ENCODE results near the gene IGSF23.

Gene IGSF23

DNA sequence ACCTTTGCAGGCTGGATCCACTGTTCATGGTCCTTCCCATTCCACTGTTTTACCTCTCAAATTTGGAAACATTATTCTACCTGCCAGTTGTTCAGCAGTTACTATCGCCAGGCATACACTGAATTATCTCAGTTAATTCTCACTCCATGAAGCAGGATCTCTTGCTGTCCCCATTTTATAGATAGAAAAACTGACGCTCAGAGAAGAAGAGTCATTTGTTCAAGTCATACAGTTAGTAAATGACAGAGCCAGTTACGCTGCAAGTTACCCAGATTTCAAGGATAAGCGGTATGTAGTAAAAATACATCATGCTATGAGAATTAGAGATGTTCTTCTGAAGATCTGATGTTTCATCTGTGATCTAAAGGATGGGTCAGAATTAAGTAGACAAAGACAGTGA lies 40.2 kb upstream of the IGSF23 start:
- TF ChIP-seq, protein P1, sequence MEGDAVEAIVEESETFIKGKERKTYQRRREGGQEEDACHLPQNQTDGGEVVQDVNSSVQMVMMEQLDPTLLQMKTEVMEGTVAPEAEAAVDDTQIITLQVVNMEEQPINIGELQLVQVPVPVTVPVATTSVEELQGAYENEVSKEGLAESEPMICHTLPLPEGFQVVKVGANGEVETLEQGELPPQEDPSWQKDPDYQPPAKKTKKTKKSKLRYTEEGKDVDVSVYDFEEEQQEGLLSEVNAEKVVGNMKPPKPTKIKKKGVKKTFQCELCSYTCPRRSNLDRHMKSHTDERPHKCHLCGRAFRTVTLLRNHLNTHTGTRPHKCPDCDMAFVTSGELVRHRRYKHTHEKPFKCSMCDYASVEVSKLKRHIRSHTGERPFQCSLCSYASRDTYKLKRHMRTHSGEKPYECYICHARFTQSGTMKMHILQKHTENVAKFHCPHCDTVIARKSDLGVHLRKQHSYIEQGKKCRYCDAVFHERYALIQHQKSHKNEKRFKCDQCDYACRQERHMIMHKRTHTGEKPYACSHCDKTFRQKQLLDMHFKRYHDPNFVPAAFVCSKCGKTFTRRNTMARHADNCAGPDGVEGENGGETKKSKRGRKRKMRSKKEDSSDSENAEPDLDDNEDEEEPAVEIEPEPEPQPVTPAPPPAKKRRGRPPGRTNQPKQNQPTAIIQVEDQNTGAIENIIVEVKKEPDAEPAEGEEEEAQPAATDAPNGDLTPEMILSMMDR (IDR thresholded peaks at IDR 0.05) = no peak

DNA sequence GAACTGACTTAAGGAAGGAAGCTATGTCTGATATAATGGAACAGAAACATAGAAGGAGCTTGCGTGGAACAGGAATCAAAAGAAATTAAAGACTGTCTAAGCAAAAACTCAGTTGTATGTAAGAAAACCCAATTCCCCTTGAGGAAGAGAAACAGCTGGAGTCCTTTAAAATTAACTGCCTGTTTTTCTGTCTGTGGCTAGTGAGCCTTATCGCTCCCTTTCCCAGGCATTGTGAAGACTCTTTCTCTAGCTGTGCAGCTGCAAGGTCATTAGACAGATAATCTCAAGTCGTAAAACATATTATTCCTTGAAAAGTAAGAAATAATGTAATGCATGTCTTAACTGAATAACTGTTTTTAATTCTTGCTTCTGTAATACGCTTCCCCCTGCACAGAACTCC lies 39.7 kb upstream of the IGSF23 start:
- TF ChIP-seq, protein P1 (IDR thresholded peaks at IDR 0.05) = no peak

DNA sequence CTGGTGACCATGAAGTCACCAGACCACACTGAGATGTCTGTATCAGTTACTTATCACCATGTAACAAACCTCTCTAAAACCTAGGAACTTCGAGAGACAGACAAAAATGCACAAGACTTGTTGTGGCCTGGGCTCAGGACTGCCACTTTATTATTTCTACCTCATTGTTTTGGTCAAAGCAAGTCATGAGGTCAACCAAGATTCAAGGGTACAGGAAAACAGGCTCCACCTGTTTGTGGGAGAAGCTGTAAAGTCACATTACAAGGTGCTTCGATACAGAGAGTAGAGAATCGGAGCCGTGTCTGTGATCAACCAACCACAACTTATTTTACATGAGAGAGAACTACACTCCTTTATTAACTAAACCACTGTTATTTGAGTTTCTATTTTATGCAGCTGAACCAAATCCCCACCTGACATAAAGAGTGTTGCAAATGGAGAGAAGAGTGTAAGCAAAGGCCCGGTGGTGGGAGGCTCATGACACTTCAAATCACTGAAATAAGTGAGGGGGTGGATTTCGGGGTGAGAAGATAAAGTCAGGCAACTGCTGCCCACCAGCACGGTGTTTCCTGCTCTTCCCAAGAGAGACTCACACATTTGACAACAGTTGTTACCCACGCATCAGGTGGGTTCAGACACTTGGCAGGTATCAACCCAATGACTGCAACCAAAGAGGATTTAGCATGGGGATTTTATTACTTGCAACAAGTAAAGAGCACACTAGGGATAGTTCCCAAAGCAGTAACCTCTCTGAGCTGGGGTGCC lies 39.0 kb upstream of the IGSF23 start:
- TF ChIP-seq, protein P1 (IDR thresholded peaks at IDR 0.05) = no peak

DNA sequence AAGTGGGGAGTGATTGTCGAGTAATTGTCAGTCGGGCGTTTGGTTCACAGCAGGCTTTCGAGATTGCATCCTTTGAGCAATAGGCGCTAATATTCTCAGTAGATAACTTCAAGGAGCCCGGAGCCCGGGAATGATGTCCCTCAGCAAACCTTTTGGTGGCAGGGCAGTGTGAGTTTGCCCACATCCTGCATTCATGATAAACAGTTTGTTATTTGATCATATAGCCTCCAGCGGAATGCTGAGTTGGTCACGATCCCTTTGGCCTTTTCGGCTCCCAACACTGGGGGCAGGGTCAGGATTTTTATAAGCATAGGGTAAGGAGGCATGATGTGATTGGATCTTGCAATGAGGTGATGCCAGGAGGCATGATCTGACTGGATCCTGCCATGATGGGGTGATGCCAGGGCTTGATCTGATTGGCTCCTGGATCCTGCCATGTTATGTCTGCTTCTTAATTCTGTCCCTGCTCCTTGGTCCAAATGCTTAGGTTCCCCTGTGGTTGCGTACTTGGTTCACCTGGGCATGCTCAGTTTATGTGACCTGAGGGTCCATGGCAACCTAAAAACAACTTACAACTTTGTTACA lies 38.2 kb upstream of the IGSF23 start:
- TF ChIP-seq, protein P1 (IDR thresholded peaks at IDR 0.05) = no peak

DNA sequence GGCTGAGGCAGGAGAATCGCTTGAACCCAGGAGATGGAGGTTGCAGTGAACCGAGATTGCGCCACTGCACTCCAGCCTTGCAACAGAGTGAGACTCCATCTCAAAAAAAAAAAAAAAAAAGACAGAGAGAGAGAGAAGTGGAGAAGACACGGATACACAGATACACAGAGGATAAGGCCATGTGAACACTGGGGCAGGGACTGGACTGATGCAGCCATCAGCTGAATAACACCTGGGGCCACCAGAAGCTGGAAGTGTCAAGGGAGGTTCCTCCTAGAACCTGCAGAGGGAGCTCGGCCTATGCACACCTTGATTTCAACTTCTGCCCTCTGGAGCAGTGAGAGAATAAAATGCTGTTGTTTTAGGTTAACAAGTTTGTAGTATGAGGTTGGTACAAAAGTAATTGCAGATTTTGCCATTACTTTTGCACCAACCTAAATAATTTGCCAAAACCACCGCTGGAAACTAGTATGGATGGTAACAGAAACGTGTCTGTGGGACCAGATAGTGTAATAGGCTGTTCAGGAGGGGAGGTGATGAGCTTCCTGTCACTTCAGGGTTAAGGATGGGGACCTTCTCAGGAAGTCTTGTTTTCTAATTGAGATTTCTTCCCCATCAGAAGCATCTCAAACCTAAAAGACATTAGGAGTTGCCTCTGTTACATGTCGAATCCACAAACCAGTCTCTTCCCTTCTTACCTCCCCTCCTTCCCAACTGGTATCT lies 36.4 kb upstream of the IGSF23 start:
- TF ChIP-seq, protein P1 (IDR thresholded peaks at IDR 0.05) = no peak

DNA sequence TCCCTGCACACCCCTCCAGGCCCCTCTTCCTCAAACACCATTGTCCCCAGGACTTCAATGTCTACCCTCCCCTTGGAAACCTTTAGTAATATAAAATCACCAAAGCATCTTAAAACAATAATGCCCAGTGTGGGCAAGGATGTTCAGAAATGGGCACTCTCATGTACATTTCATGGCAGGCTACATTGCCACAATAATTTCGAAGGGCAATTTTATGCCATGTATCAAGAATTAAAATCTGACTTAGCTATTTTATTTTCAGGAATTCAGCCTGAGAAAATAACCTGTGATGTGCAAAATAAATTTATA lies 35.8 kb upstream of the IGSF23 start:
- TF ChIP-seq, protein P1 (IDR thresholded peaks at IDR 0.05) = no peak

DNA sequence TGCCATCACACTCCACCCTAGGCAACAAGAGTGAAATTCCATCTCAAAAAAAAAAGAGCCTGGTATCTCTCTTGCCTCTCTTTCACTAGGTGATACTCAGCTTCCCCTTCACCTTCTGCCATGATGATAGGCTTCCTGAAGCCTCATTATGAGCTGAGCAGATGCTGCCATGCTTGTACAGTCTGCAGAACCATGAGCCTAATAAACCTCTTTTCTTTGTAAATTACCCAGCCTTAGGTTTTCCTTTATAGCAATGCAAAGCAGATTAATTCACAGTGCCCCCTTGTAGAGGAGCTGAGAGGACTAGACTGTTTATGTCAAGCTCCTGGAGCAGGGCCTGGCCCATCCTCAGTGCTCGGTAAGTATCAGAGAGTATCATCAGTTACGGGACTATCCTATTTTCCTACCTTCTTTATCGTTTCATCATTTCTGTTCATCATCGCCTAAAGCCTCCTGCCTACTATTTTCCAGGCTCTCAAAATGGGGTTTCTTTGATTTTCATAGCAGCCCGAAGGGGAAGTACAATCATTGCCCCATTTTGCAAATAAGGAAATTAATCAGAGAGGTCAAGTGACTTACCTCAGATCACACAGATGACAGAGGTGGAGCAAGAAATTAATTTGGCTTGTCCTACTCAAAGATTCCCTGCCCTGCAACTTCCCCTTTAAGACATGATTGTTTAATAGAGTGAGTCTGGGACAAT lies 33.5 kb upstream of the IGSF23 start:
- TF ChIP-seq, protein P1 (IDR thresholded peaks at IDR 0.05) = no peak

Measured in LNCAP (cell line).